Measurements from ENCODE around the gene SNRNP70. TPM values are rescaled to one million over a fixed set of nuclear protein-coding genes. Genes with fewer than 3 reads are reported as not detected.

The SNRNP70 gene
- total RNA-seq, result 89.1 and 130 TPM in 2 replicates

GRCh38 chr19:49085020-49085867 is at the start of gene SNRNP70:
TSS of gene SNRNP70 (plus strand) at chr19:49085451. CDS start at chr19:49086415, 964 bp downstream.

GRCh38 chr19:49036815-49037214 is 48.4 kb upstream of the SNRNP70 start, which contains the start of gene CGB1:
TSS of gene CGB1 (minus strand) at chr19:49036895. CDS start at chr19:49036711, 184 bp downstream.

GRCh38 chr19:49043548-49043947 is 41.7 kb upstream of the SNRNP70 start, which contains the start of gene CGB5:
TSS of gene CGB5 (plus strand) at chr19:49043848. CDS start at chr19:49044210, 362 bp downstream.

GRCh38 chr19:49049011-49049410 is 36.2 kb upstream of the SNRNP70 start, which contains the start of gene CGB8:
TSS of gene CGB8 (minus strand) at chr19:49049111. CDS start at chr19:49048739, 372 bp downstream.

GRCh38 chr19:49057636-49058234 is 27.5 kb upstream of the SNRNP70 start, which contains the start of gene CGB7:
TSS of gene CGB7 (minus strand) at chr19:49057749. CDS start at chr19:49055375, 2,374 bp downstream.

GRCh38 chr19:49064768-49065611 is 20.3 kb upstream of the SNRNP70 start, which contains the start of gene NTF4:
TSS of gene NTF4 (minus strand) at chr19:49064818. CDS start at chr19:49061997, 2,821 bp downstream.

GRCh38 chr19:49113762-49114629 is 28.7 kb downstream of the SNRNP70 start, which contains the start of gene LIN7B:
TSS of gene LIN7B (plus strand) at chr19:49114370. CDS start at chr19:49114405, 35 bp downstream.

GRCh38 chr19:49118565-49119410 is 33.5 kb downstream of the SNRNP70 start, which contains the start of gene C19orf73:
TSS of gene C19orf73 (minus strand) at chr19:49119143. CDS start at chr19:49119022, 121 bp downstream.

GRCh38 chr19:49119411-49120324 is 34.4 kb downstream of the SNRNP70 start, which contains the start of gene PPFIA3:
TSS of gene PPFIA3 (plus strand) at chr19:49119544. CDS start at chr19:49127874, 8,330 bp downstream.

GRCh38 chr19:49155005-49155819 is 70.0 kb downstream of the SNRNP70 start, which contains the start of gene HRC:
TSS of gene HRC (minus strand) at chr19:49155396. CDS start at chr19:49155237, 159 bp downstream.

GRCh38 chr19:49157445-49158224 is 72.4 kb downstream of the SNRNP70 start, which contains the start of gene TRPM4:
TSS of gene TRPM4 (plus strand) at chr19:49157792. CDS start at chr19:49157867, 75 bp downstream.

Other genes with a start within 250 kb of the SNRNP70 start
- gene HSD17B14, start 249.0 kb upstream of the SNRNP70 start, total RNA-seq, result 0.38 and 2.5 TPM in 2 replicates
- gene PLEKHA4, start 216.8 kb upstream of the SNRNP70 start, total RNA-seq, result 5.6 and 10.4 TPM in 2 replicates
- gene PPP1R15A, start 213.0 kb upstream of the SNRNP70 start, total RNA-seq, result 41.6 and 98.9 TPM in 2 replicates
- gene TULP2, start 186.7 kb upstream of the SNRNP70 start, total RNA-seq, result not detected in 2 replicates
- 93.0 and 130 TPM in 2 replicates for gene NUCB1, start 185.1 kb upstream of the SNRNP70 start, total RNA-seq
- 0.38 and 0.56 TPM in 2 replicates for gene DHDH, start 151.8 kb upstream of the SNRNP70 start, total RNA-seq
- gene BAX, start 130.6 kb upstream of the SNRNP70 start, total RNA-seq, result 96.4 and 104 TPM in 2 replicates
- gene FTL, start 120.1 kb upstream of the SNRNP70 start, total RNA-seq, result 1,571 and 5,527 TPM in 2 replicates
- 47.5 and 56.9 TPM in 2 replicates for gene GYS1, start 92.1 kb upstream of the SNRNP70 start, total RNA-seq
- gene RUVBL2, start 91.6 kb upstream of the SNRNP70 start, total RNA-seq, result 138 and 392 TPM in 2 replicates
- gene LHB, start 68.4 kb upstream of the SNRNP70 start, total RNA-seq, result not detected in 2 replicates
- not detected in 2 replicates for gene CGB3, start 61.1 kb upstream of the SNRNP70 start, total RNA-seq
- gene CGB2, start 53.6 kb upstream of the SNRNP70 start, total RNA-seq, result not detected in 2 replicates
- 0.28 TPM in 1 of 2 replicates, not detected in the other for gene CGB1, start 48.6 kb upstream of the SNRNP70 start, total RNA-seq
- gene CGB5, start 41.6 kb upstream of the SNRNP70 start, total RNA-seq, result not detected in 2 replicates
- not detected in 2 replicates for gene CGB8, start 36.3 kb upstream of the SNRNP70 start, total RNA-seq
- 0.19 and 0.56 TPM in 2 replicates for gene CGB7, start 27.7 kb upstream of the SNRNP70 start, total RNA-seq
- not detected in 2 replicates for gene NTF4, start 20.6 kb upstream of the SNRNP70 start, total RNA-seq
- under 0.01 TPM in 1 of 2 replicates, not detected in the other for gene KCNA7, start 12.8 kb upstream of the SNRNP70 start, total RNA-seq
- 9.9 and 11.1 TPM in 2 replicates for gene LIN7B, start 28.9 kb downstream of the SNRNP70 start, total RNA-seq
- gene C19orf73, start 33.7 kb downstream of the SNRNP70 start, total RNA-seq, result 0.58 and 0.85 TPM in 2 replicates
- gene PPFIA3, start 34.1 kb downstream of the SNRNP70 start, total RNA-seq, result 1.7 and 4.5 TPM in 2 replicates
- gene HRC, start 69.9 kb downstream of the SNRNP70 start, total RNA-seq, result under 0.01 and 1.4 TPM in 2 replicates
- gene TRPM4, start 72.3 kb downstream of the SNRNP70 start, total RNA-seq, result 14.9 and 18.0 TPM in 2 replicates
- 0.38 and 0.56 TPM in 2 replicates for gene SLC6A16, start 239.7 kb downstream of the SNRNP70 start, total RNA-seq
- 0.28 TPM in 1 of 2 replicates, not detected in the other for gene CD37, start 250.0 kb downstream of the SNRNP70 start, total RNA-seq